OCI-LY1 (cell line): ENCODE results near the gene H6PD.

Experiments used
- H2AFZ ChIP-seq: fragments of 200-600 bp; sonication (generic), shearing (Covaris generic); 2 replicates; pipeline ENCODE4 v1.6.0; 2014; ENCODE audit warnings: antibody characterized with exemption, mild to moderate bottlenecking, low read length
- H3F3A ChIP-seq: fragments of 200-600 bp; sonication (generic), shearing (Covaris generic); 2 replicates; pipeline ENCODE4 v1.6.0; 2014; ENCODE audit warnings: mild to moderate bottlenecking, antibody characterized with exemption, low read length, moderate library complexity; ENCODE audit not compliant: insufficient read depth
- H3K27ac ChIP-seq: fragments of 200-600 bp; sonication (generic); 2 replicates; pipeline ENCODE4 v1.5.1; 2014; ENCODE audit warnings: low read length, mixed run types, mild to moderate bottlenecking, low read depth; ENCODE audit not compliant: poor library complexity, severe bottlenecking
- H3K27me3 ChIP-seq: fragments of 200-600 bp; sonication (generic); 2 replicates; pipeline ENCODE4 v1.6.0; 2014; ENCODE audit warnings: antibody characterized with exemption, mild to moderate bottlenecking, low read length, moderate library complexity; ENCODE audit not compliant: insufficient read depth
- H3K36me3 ChIP-seq: fragments of 200-600 bp; sonication (generic); 2 replicates; pipeline ENCODE4 v1.6.1; 2014; ENCODE audit warnings: mild to moderate bottlenecking, antibody characterized with exemption, low read length, moderate library complexity, mixed read lengths; ENCODE audit not compliant: insufficient read depth
- H3K4me1 ChIP-seq: fragments of 200-600 bp; sonication (generic); 2 replicates; pipeline ENCODE4 v1.5.1; 2014; ENCODE audit warnings: mild to moderate bottlenecking, low read length, moderate library complexity; ENCODE audit not compliant: insufficient read depth, severe bottlenecking
- H3K4me2 ChIP-seq: fragments of 200-600 bp; sonication (generic), shearing (Covaris generic); 2 replicates; pipeline ENCODE4 v1.6.1; 2014; ENCODE audit warnings: low read length
- H3K4me3 ChIP-seq: fragments of 200-600 bp; sonication (generic); 2 replicates; pipeline ENCODE4 v1.5.1; 2014; ENCODE audit warnings: low read length, low read depth, mild to moderate bottlenecking, mixed read lengths; ENCODE audit not compliant: poor library complexity, severe bottlenecking
- H3K79me2 ChIP-seq: fragments of 200-600 bp; shearing (Covaris generic); 2 replicates; pipeline ENCODE4 v1.6.1; 2016; ENCODE audit warnings: mixed run types, low read length, mixed read lengths; ENCODE audit not compliant: insufficient read depth
- H3K9ac ChIP-seq: fragments of 200-600 bp; sonication (generic), shearing (Covaris generic); 2 replicates; pipeline ENCODE4 v1.6.1; 2014; ENCODE audit warnings: mild to moderate bottlenecking, low read length, mixed read lengths
- H3K9me2 ChIP-seq: fragments of 200-600 bp; sonication (generic), shearing (Covaris generic); 2 replicates; pipeline ENCODE4 v1.6.1; 2014; ENCODE audit warnings: low read depth, mild to moderate bottlenecking, low read length, mixed read lengths
- H3K9me3 ChIP-seq: fragments of 200-600 bp; shearing (Covaris generic); 2 replicates; pipeline ENCODE4 v1.6.1; 2014; ENCODE audit warnings: low read length, mixed read lengths
- H4K20me1 ChIP-seq: fragments of 200-600 bp; sonication (generic), shearing (Covaris generic); 2 replicates; pipeline ENCODE4 v1.6.0; 2016; ENCODE audit warnings: mild to moderate bottlenecking, low read length; ENCODE audit not compliant: insufficient read depth
- CTCF ChIP-seq: fragments of 200-600 bp; sonication (generic), shearing (Covaris generic); IDR thresholded peaks from 2 replicates; pipeline ENCODE4 v1.5.1; 2017; ENCODE audit warnings: mild to moderate bottlenecking, antibody characterized with exemption, low read length, moderate library complexity, mixed read lengths
- EZH2 ChIP-seq: fragments of 200-600 bp; sonication (generic), shearing (Covaris generic); IDR thresholded peaks from 2 replicates; pipeline ENCODE4 v1.8.0; 2017; ENCODE audit warnings: borderline replicate concordance, mixed run types, mild to moderate bottlenecking, antibody characterized with exemption, low read length, moderate library complexity, mixed read lengths

The H6PD gene

GRCh38 chr1:9224664-9225410 is 9.7 kb upstream of the H6PD start:
- Histone ChIP-seq H3K4me1 (no peaks in the 10 kb centered on the region), H4K20me1 (no peaks in the 10 kb centered on the region), H2AFZ (no peak overlapping the region), H3K79me2 (no peaks in the 10 kb centered on the region), H3K4me2 (no peak overlapping the region), H3F3A (no peaks in the 10 kb centered on the region), H3K9me3 (no peaks in the 10 kb centered on the region), H3K27me3 (0 out of 2 replicates have a peak, but pooled peaks cover 6% of the 10 kb centered on the region), H3K9me2 (no peaks in the 10 kb centered on the region), H3K36me3 (no peaks in the 10 kb centered on the region), H3K27ac (no peak overlapping the region), H3K4me3 (no peak overlapping the region), H3K9ac (no peak overlapping the region)
- no peak for TF ChIP-seq CTCF
- TF ChIP-seq EZH2 = no peak

GRCh38 chr1:9225411-9225785 is 9.2 kb upstream of the H6PD start:
- Histone ChIP-seq H3K4me3 (no peak overlapping the region), H3K27ac (no peak overlapping the region), H3K4me2 (no peak overlapping the region), H2AFZ (no peak overlapping the region), H3K79me2 (no peaks in the 10 kb centered on the region), H3K27me3 (0 out of 2 replicates have a peak, but pooled peaks cover 6% of the 10 kb centered on the region), H3K36me3 (no peaks in the 10 kb centered on the region), H3K9me3 (no peaks in the 10 kb centered on the region), H3K4me1 (no peaks in the 10 kb centered on the region), H3K9me2 (no peaks in the 10 kb centered on the region), H4K20me1 (no peaks in the 10 kb centered on the region), H3F3A (no peaks in the 10 kb centered on the region), H3K9ac (no peak overlapping the region)
- TF ChIP-seq EZH2 (no peak), CTCF (no peak)

- no peak overlapping the region for H3K9ac ChIP-seq
- H3K27me3 ChIP-seq = peaks cover 11% of the 10 kb centered on the region; the same call in 1 of the 2 replicates
- H3K79me2 ChIP-seq = no peaks in the 10 kb centered on the region
- no peaks in the 10 kb centered on the region for H3K9me3 ChIP-seq
- TF ChIP-seq EZH2 (no peak), CTCF (no peak)
- H3K36me3 ChIP-seq = no peaks in the 10 kb centered on the region; the same call in 1 of the 2 replicates
- no peak overlapping the region for H3K4me3 ChIP-seq
- no peak overlapping the region for H3K4me2 ChIP-seq
- H3K27ac ChIP-seq = no peak overlapping the region
- no peaks in the 10 kb centered on the region for H3K9me2 ChIP-seq
- H2AFZ ChIP-seq = no peak overlapping the region
- H3F3A ChIP-seq = no peaks in the 10 kb centered on the region
- no peaks in the 10 kb centered on the region for H3K4me1 ChIP-seq
- H4K20me1 ChIP-seq = no peaks in the 10 kb centered on the region
These were observed 6.0 kb upstream of the H6PD start for GRCh38 chr1:9228609-9229008.
